GM19452 (cell line): ENCODE measurements around the gene BMPER.

ENCODE experiments used
- ATAC-seq: cut with Tn5 transposase; IDR thresholded peaks from one replicate; pipeline ENCODE4 v1.9.1; 2021; ENCODE audit not compliant: unreplicated experiment

Gene BMPER

GRCh38 chr7:33964417-33965182 is 59.3 kb downstream of the BMPER start:
- ATAC-seq: no peak

GRCh38 chr7:33965183-33965744 is 59.9 kb downstream of the BMPER start:
- no peak for ATAC-seq

- ATAC-seq: no peak
These were observed 63.3 kb downstream of the BMPER start for GRCh38 chr7:33968591-33968990.

GRCh38 chr7:33970536-33970935 is 65.2 kb downstream of the BMPER start:
- no peak for ATAC-seq

- ATAC-seq: no peak
These were observed 65.8 kb downstream of the BMPER start for GRCh38 chr7:33971106-33971505.

GRCh38 chr7:33973231-33974015 is 68.1 kb downstream of the BMPER start:
- no peak for ATAC-seq

- no peak for ATAC-seq
These were observed 74.0 kb downstream of the BMPER start for GRCh38 chr7:33979300-33979806.

GRCh38 chr7:33979807-33980355 is 74.5 kb downstream of the BMPER start:
- ATAC-seq: no peak

GRCh38 chr7:33981226-33981625 is 75.9 kb downstream of the BMPER start:
- no peak for ATAC-seq

GRCh38 chr7:33981671-33982424 is 76.5 kb downstream of the BMPER start:
- no peak for ATAC-seq

- ATAC-seq: no peak
These were observed 77.1 kb downstream of the BMPER start for GRCh38 chr7:33982425-33982786.

- ATAC-seq: no peak
These were observed 81.1 kb downstream of the BMPER start for GRCh38 chr7:33986451-33986850.

GRCh38 chr7:33986951-33987947 is 81.9 kb downstream of the BMPER start:
- ATAC-seq: no peak

GRCh38 chr7:33996899-33997298 is 91.6 kb downstream of the BMPER start:
- no peak for ATAC-seq

- ATAC-seq: no peak
These were observed 93.1 kb downstream of the BMPER start for GRCh38 chr7:33998476-33998875.

GRCh38 chr7:34011017-34011695 is 105.8 kb downstream of the BMPER start:
- no peak for ATAC-seq

- no peak for ATAC-seq
These were observed 106.4 kb downstream of the BMPER start for GRCh38 chr7:34011696-34012095.

- ATAC-seq: no peak
These were observed 108.1 kb downstream of the BMPER start for GRCh38 chr7:34013421-34013820.

- ATAC-seq: no peak
These were observed 110.3 kb downstream of the BMPER start for GRCh38 chr7:34015651-34016050.
